Measurements from ENCODE around the gene BYSL.

- TF ChIP-seq GATA2 (IDR thresholded peaks at IDR 0.05; ENCODE audit: insufficient read depth, insufficient read length, low read depth, low read length) (no peak), POLR2A (IDR thresholded peaks at IDR 0.05; ENCODE audit: low read depth, low read length) (no peak)
- TF ChIP-seq, protein P1, sequence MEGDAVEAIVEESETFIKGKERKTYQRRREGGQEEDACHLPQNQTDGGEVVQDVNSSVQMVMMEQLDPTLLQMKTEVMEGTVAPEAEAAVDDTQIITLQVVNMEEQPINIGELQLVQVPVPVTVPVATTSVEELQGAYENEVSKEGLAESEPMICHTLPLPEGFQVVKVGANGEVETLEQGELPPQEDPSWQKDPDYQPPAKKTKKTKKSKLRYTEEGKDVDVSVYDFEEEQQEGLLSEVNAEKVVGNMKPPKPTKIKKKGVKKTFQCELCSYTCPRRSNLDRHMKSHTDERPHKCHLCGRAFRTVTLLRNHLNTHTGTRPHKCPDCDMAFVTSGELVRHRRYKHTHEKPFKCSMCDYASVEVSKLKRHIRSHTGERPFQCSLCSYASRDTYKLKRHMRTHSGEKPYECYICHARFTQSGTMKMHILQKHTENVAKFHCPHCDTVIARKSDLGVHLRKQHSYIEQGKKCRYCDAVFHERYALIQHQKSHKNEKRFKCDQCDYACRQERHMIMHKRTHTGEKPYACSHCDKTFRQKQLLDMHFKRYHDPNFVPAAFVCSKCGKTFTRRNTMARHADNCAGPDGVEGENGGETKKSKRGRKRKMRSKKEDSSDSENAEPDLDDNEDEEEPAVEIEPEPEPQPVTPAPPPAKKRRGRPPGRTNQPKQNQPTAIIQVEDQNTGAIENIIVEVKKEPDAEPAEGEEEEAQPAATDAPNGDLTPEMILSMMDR (IDR thresholded peaks at IDR 0.05; ENCODE audit: extremely low read depth in 1 of 2, insufficient read depth in 1 of 2, low read depth in 1 of 2, low read length in 2 of 2), result no peak
Measured at GRCh38 chr6:41963371-41963770, 42.1 kb downstream of the BYSL start.

All from endothelial cell of umbilical vein (primary cell).